CD4-positive, alpha-beta T cell treated with Interleukin-10 for 1 hour (primary cell): ENCODE data around the gene PRRG1.
"Not testable (repeated sequence)": the region's sequence is repeated elsewhere in the genome, so short reads cannot be mapped to it uniquely, and the experiment has no call there.

Experiments used
- DNase-seq: peaks from one replicate; pipeline ENCODE4 v3.0.0-alpha.2; 2020

PRRG1 gene

DNA sequence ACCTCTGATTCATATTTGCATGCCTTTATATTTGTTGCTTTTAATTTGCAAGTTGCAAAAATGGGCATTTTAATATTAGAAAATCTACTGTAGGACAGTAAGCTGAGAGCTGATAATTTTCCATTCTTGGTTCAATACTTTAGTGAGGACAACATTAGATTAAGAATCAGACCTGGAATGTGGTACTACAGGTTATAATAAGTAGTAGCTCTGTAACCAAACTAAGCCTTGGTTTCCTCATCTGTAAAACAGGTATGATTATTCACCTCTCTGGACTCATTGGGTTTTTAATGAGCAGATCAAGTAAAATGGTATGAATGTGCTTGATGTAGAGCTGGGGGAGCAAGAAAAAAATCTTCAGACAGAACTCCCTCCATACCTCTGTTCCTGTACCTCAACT lies 31.1 kb downstream of the PRRG1 start:
- DNase-seq = no peak

DNA sequence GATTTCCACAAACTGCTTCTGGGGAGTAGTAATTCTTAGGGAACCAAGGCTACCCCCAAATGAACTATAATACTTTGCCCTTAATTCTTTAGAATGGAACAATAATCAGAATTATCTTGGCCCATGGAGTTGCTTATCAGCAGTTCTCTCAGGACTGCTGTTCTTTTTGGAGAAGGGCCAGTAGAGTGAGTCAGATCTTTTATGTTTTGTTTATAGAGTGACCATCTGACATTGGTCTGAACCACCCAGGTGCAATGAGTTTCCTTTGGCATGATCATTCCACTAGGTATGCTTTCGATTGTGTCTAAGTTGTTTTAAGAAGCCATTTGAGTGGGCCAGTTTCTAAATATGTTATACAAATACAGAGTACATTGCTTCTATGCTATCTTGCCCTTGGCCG lies 31.8 kb downstream of the PRRG1 start:
- no peak for DNase-seq

- DNase-seq = no peak
These were observed 34.1 kb downstream of the PRRG1 start for GRCh38 chrX:37383313-37383712.

DNA sequence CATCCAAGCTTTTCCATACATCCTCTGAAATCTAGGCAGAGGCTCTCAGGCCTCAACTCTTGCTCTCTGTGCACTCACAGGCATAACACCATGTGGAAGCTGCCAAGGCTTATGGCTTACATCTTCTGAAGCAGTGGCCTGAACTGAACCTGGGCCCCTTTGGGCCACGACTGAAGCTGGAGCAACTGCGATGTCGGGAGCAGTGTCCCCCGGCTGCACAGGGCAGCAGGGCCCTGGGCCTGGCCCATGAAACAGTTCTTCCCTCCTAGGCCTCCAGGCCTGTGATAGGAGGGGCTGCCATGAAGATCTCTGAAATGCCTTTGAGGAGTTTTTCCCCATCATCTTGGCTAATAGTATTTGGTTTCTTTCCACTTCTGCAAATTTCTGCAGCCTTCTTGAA lies 39.2 kb downstream of the PRRG1 start:
- DNase-seq = no peak

DNA sequence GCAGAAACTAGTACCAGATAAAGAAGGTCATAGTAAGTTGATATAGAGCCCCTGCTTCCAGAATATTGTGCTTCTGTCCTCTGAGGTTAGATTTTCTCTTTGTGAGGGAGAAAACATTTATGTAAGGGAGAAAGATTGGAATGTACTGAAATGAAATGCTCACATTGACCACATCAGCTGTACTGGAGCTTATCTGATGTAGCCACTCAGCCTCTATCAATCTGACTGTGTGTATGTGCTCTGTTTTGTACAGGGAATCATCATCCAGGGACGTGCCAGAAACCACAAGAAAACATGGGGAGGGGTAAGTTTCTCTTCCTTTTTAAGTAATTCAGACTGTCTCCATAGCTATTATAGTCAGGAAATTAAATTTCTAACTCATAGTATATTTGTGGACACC lies 56.8 kb downstream of the PRRG1 start:
- DNase-seq = no peak

- DNase-seq = no peak
These were observed 58.6 kb downstream of the PRRG1 start for GRCh38 chrX:37407736-37408135.

DNA sequence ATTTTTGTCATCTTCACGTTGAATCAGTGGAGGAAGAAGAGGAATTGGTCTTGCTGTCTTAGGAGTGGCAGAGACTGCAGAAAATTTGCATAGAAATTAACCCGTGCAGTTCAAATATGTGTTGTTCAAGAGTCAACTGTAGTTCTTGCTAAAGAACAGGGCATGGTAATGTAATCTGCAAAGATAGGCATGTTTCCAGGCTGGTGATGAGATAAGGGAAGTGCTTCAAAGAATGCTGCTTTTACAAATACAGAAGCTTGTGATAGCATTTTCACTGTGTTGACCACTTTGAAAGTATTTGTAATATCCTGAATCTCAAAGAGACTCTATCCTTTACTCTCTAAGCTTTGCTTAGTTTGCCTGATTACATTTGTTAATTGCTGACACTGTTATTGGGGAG lies 60.1 kb downstream of the PRRG1 start:
- no peak for DNase-seq

GRCh38 chrX:37420185-37420584 lies 71.0 kb downstream of the PRRG1 start:
- DNase-seq = no peak

- DNase-seq = no peak
These were observed 71.6 kb downstream of the PRRG1 start for GRCh38 chrX:37420756-37421155.

DNA sequence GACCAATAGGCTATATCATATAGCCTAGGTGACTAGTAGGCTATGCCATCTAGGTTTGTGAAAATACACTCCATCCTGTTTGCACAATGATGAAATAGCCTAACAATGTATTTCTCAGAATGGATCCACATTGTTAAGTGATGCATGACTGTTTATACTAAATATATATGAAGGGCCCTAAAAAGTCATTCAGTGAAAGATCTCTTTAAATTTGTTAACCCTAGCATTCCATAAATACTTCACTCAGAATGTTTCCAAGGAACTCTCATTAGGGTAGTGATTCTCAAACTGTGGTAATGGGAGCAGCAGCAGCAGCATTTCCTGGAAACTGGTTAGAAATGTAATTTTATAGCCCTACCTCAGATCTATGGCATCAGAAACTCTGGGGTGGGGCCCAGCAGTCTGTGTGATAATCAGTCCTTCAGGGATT lies 74.9 kb downstream of the PRRG1 start:
- no peak for DNase-seq

- no peak for DNase-seq
These were observed 76.2 kb downstream of the PRRG1 start for GRCh38 chrX:37425370-37425769.

DNA sequence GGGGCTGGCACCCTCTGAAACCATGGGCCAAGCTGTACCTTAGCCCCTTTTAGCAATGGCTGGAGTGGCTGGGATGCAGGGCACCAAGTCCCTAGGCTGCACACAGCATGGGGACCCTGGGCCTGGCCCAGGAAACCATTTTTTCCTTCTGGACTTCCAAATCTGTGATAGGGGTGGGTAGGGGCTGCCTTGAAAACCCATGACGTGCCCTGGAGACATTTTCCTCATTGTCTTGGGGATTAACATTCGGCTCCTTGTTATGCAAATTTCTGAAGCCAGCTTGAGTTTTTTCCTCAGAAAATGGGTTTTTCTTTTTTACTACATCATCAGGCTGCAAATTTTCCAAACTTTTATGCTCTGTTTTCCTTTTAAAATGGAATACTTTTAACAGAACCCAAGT lies 79.8 kb downstream of the PRRG1 start:
- DNase-seq = not testable (repeated sequence)

- DNase-seq = no peak
These were observed 85.2 kb downstream of the PRRG1 start for GRCh38 chrX:37434362-37434761.

GRCh38 chrX:37437160-37437559 lies 88.0 kb downstream of the PRRG1 start:
- no peak for DNase-seq

- DNase-seq = no peak
These were observed 92.2 kb downstream of the PRRG1 start for GRCh38 chrX:37441377-37441776.

GRCh38 chrX:37445182-37445581 lies 96.0 kb downstream of the PRRG1 start:
- no peak for DNase-seq

- DNase-seq = no peak
These were observed 104.7 kb downstream of the PRRG1 start for GRCh38 chrX:37453821-37454220.

- DNase-seq = no peak
These were observed 105.5 kb downstream of the PRRG1 start for GRCh38 chrX:37454537-37455285.

- DNase-seq = no peak
These were observed 106.2 kb downstream of the PRRG1 start for GRCh38 chrX:37455381-37455780.

- DNase-seq = not testable (repeated sequence)
These were observed 111.1 kb downstream of the PRRG1 start for GRCh38 chrX:37460285-37460684.

DNA sequence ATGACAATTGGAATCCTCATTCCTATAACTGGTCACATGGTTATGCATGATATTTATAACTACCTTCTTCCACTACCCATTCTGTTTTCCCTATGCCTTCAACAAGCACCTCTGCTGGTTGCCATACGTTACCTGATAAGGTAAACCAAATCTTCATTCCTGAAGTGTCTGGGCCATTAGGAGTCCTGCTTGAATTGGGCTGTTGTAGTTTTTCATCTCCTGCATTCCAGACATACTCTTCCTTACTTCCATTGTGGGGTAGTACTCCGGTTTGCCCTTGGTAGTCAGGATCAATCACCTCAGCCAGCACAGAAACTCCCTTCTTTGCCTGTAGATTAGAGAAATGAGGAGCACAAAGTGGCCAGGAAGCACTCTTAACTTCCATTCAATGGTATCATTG lies 113.2 kb downstream of the PRRG1 start:
- no peak for DNase-seq

DNA sequence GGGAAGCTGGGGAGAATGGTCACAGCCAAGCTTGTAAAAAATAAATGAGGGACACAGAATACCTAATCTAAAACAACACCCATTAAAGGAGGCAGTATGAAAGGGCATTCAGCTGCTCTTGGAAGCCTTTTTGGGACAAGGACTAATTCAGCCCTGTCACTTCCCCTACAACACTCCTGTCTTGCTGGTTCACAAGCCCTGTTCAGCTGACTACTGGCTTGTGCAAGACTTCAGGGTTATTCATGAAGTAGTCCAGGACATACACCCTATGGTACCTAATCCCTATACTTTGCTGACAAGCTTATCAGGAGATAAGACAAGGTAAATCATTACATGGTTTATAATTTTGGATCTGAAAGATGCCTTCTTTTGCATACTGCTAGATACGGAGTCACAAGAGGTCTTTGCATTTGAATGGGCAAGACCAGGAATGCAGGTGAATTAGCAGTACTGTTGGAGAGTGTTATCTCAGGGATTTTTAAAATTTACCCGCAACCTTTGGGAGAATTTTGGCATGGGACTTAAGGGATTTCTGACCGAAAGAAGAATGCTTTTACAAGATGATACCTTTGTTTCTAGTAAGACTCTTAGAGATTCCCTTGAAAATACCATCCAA lies 119.1 kb downstream of the PRRG1 start:
- no peak for DNase-seq

DNA sequence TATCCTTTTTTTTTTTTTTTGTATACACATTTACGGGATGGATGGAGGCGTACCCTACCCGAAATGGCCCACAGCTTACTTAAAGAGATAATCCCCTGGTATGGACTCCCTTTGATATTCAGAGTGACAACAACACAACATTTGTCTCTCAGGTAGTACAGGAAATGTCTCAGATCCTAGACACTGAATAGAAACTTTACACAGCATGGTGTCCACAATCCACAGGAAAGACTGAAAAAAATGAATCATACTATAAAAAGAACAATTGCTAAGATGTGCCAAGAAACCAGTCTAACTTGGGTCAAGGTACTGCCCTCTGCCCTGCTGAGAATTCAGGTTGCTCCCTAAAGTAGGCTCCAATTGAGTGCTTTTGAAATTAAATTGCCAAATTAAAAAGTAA lies 121.5 kb downstream of the PRRG1 start:
- DNase-seq = no peak

- DNase-seq = no peak
These were observed 123.7 kb downstream of the PRRG1 start for GRCh38 chrX:37472836-37473235.

DNA sequence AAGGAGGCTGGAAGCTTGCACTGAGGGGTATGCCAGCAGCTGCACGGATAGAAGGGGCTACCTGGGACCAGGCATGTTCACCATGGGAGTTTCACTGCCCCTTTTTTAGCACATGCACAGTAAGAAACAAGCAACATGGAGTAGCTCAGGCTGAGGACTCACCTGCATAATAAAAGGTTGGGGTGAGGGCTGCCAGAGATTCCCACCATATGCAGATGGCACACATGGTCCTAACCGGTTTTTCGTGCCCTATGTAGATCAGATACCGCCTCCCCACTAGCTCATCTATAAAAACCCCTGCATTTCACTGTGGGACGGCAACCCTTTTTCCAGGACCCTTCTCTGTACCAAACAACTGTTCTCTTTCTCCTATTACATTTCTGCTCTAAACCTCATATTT lies 125.3 kb downstream of the PRRG1 start:
- DNase-seq = no peak
